ENCODE results near the gene ARHGAP24. TPM values are rescaled to one million over a fixed set of nuclear protein-coding genes. Genes with fewer than 3 reads are reported as not detected.

The ARHGAP24 gene
- total RNA-seq, 2 experiments from 2014 or later, result 0.22 to 0.70 TPM

DNA sequence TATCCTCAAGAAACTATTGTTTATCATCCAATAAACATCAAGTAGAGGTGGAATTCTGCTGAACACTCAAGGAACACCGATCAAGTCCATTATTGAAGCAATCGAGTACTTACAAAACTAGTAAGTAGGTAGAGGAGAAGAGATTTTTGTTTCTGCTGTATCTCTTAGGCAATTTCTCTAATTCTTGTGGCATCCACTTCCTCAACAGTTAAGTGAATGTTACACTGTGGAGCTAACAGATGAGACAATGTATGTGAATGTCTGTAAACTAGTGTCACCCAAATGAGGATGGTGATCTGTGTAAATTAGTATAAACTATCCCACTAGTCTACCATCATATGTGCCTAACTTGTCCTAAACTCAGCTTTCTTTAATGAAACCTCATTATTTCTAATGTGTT is 261.6 kb downstream of the ARHGAP24 start:
- no peaks in the 10 kb centered on the region for H3K4me1 Mint-ChIP-seq (ENCODE audit: low read depth)
- no peak overlapping the region for H3K27ac Mint-ChIP-seq
- POLR2A ChIA-PET, result no interaction called here
- intact Hi-C loops (cut with micrococcal nuclease), result no loop called here
- H3K36me3 Mint-ChIP-seq (ENCODE audit: low read depth), result no peaks in the 10 kb centered on the region
- DNase-seq (no peak), ATAC-seq (no peak)
- no peak overlapping the region for H3K4me3 Mint-ChIP-seq
- H3K9me3 Mint-ChIP-seq, result no peaks in the 10 kb centered on the region
- no peaks in the 10 kb centered on the region for H3K27me3 Mint-ChIP-seq
- CTCF ChIA-PET, result interaction anchor here (0.6 to 1.6 kb wide), 2 partner anchors 11 to 47 kb away, joined by 3 to 9 read pairs; no protein-coding TSS in a partner anchor
- TF ChIP-seq, protein P1, sequence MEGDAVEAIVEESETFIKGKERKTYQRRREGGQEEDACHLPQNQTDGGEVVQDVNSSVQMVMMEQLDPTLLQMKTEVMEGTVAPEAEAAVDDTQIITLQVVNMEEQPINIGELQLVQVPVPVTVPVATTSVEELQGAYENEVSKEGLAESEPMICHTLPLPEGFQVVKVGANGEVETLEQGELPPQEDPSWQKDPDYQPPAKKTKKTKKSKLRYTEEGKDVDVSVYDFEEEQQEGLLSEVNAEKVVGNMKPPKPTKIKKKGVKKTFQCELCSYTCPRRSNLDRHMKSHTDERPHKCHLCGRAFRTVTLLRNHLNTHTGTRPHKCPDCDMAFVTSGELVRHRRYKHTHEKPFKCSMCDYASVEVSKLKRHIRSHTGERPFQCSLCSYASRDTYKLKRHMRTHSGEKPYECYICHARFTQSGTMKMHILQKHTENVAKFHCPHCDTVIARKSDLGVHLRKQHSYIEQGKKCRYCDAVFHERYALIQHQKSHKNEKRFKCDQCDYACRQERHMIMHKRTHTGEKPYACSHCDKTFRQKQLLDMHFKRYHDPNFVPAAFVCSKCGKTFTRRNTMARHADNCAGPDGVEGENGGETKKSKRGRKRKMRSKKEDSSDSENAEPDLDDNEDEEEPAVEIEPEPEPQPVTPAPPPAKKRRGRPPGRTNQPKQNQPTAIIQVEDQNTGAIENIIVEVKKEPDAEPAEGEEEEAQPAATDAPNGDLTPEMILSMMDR (IDR thresholded peaks at IDR 0.05), result no peak

DNA sequence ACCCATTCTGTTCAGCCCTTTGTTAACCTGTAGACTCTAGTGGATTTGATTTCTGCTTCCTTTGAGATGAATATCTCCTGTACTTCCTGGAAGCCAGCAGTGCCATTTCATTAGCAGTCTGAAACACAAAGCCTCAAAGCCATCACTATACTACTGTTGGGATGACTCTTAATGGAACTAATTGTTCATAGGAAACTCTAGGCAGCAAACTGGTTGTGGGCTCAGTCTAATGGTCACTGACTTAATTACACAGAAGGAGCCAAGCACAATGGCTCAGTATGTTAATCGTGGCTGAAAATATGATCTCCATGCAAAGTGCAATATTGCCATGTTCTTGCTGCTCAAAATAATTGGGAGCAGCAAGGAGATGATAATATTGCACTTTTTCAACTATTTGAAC is 262.3 kb downstream of the ARHGAP24 start:
- no peak overlapping the region for H3K4me3 Mint-ChIP-seq
- H3K4me1 Mint-ChIP-seq (ENCODE audit: low read depth), result no peaks in the 10 kb centered on the region
- no peaks in the 10 kb centered on the region for H3K9me3 Mint-ChIP-seq
- TF ChIP-seq, protein P1 (IDR thresholded peaks at IDR 0.05), result no peak
- ChIA-PET POLR2A (no interaction called here), CTCF (interaction anchor here (1.6 kb wide), 1 partner anchor 10 kb away, joined by 9 read pairs; no protein-coding TSS in a partner anchor)
- ATAC-seq, result no peak
- no peaks in the 10 kb centered on the region for H3K36me3 Mint-ChIP-seq (ENCODE audit: low read depth)
- intact Hi-C loops (cut with micrococcal nuclease), result no loop called here
- DNase-seq, result no peak
- no peaks in the 10 kb centered on the region for H3K27me3 Mint-ChIP-seq
- H3K27ac Mint-ChIP-seq, result no peak overlapping the region

DNA sequence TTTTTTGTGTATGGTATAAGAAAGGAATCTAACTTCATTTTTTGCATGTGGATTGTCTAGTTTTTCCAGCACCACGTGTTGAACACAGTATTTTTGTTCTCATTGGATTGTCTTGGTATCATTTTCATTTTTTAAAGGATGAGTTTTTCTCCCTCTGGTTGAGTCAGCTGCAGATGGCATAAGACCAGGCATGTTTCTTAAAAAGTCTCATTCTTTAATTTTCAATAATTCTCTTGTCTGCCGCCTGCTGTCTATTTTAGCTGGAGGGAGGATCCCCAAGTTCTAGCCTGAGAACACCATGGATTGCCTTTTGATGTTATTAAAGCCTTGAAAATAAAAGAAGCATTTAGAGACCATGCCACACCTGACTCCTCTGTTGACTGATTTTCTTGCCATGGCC is 263.8 kb downstream of the ARHGAP24 start:
- Mint-ChIP-seq H3K27ac (no peak overlapping the region), H3K36me3 (ENCODE audit: low read depth) (no peaks in the 10 kb centered on the region), H3K4me3 (no peak overlapping the region), H3K27me3 (no peaks in the 10 kb centered on the region), H3K4me1 (ENCODE audit: low read depth) (no peaks in the 10 kb centered on the region), H3K9me3 (no peaks in the 10 kb centered on the region)
- ChIA-PET POLR2A (no interaction called here), CTCF (no interaction called here)
- no peak for DNase-seq
- no peak for ATAC-seq
- TF ChIP-seq, protein P1 (IDR thresholded peaks at IDR 0.05), result no peak
- intact Hi-C loops (cut with micrococcal nuclease), result no loop called here

DNA sequence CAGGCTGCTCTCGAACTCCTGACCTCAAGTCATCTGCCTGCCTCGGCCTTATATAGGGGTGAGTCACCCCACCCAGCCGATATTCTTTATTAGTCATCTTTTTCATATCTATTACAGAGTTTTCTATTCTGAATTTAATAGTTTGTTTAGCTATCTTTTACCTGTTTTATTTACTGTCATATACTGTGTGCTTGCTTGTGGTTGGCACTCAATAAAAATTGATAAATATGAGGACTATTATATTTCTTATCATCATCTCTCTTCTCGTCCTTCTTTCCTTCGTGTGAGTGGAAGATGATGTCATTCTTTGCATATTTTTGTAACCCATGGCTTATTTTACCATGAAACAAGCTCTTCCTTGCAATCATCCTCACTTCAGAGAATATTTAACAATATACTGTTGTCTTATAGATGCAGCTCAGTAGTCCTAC is 265.5 kb downstream of the ARHGAP24 start:
- POLR2A ChIA-PET, result no interaction called here
- ATAC-seq (no peak), DNase-seq (no peak)
- TF ChIP-seq, protein P1 (IDR thresholded peaks at IDR 0.05), result no peak
- intact Hi-C loops (cut with micrococcal nuclease), result loop anchor here (10.0 kb wide), 1 partner anchor 656 kb away; no protein-coding TSS in a partner anchor
- H3K9me3 Mint-ChIP-seq, result no peaks in the 10 kb centered on the region
- CTCF ChIA-PET, result no interaction called here
- H3K36me3 Mint-ChIP-seq (ENCODE audit: low read depth), result no peaks in the 10 kb centered on the region
- H3K27ac Mint-ChIP-seq, result no peak overlapping the region
- no peaks in the 10 kb centered on the region for H3K4me1 Mint-ChIP-seq (ENCODE audit: low read depth)
- H3K4me3 Mint-ChIP-seq, result no peak overlapping the region
- H3K27me3 Mint-ChIP-seq, result no peaks in the 10 kb centered on the region

DNA sequence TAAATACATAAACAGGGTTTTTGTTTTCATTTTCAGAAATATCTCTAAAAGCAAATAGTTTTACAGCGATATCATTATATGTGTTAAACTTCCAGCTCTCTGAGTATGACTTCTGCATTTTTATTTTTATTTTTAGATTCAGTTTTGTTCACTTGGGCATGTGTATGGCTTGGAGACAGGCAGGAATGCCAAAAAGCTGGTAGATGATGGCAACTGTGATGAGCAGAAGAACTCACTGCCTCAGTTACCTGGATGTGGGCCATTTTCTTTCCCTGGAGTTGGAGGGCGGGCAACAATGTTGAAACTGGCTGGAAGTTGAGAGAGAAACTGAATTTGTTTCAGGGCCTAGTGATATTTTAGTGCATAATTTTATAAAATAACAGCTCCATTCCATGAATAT is 266.4 kb downstream of the ARHGAP24 start:
- intact Hi-C loops (cut with micrococcal nuclease), result loop anchor here (10.0 kb wide), 1 partner anchor 657 kb away; no protein-coding TSS in a partner anchor
- H3K4me3 Mint-ChIP-seq, result no peak overlapping the region
- H3K36me3 Mint-ChIP-seq (ENCODE audit: low read depth), result no peaks in the 10 kb centered on the region
- TF ChIP-seq, protein P1 (IDR thresholded peaks at IDR 0.05), result no peak
- H3K9me3 Mint-ChIP-seq, result no peaks in the 10 kb centered on the region
- no peak for DNase-seq
- CTCF ChIA-PET, result no interaction called here
- H3K4me1 Mint-ChIP-seq (ENCODE audit: low read depth), result no peaks in the 10 kb centered on the region
- no peaks in the 10 kb centered on the region for H3K27me3 Mint-ChIP-seq
- no peak for ATAC-seq
- POLR2A ChIA-PET, result no interaction called here
- no peak overlapping the region for H3K27ac Mint-ChIP-seq
